Retina (tissue), 1 donor: ENCODE measurements around the gene TMEM60.
"Not testable (repeated sequence)": the region's sequence is repeated elsewhere in the genome, so short reads cannot be mapped to it uniquely, and the experiment has no call there.

Experiments
- DNase-seq: peaks from one replicate; pipeline ENCODE4 v3.0.0-alpha.2; 2016

TMEM60 gene

DNA sequence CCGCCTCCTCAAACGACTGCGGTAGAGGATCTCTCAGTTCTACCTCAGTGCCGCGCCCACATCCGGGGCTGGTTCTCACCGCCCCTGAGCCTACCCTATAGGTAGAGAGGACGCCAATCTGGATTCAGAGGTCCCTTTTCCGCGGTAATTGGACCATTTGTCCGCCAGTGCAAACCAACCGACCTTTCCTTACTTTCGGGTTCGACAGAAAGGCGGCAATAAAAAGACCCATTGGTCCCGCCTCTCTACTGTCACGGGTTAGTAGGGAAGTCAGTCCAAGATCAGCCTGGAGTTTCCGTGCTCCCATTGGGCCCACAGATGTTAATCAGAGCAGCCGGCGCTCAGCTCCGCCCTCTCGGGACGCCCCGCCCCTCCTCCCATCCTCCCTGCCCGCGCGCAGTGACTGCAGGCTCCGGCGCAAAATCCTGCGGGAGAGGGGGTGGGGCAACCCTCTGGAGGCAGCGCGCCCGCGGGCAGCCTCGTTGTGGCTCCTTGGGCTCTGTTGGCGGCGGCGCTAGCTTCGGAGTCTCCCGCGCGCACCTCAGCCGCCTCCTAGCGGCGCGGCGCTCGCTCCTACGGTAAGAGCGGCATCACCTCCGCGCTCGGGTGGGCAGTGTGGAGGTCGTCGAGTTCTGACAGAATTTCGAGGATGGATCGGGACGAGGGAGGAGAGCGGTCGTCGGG, at the start of gene TMEM60, which contains the start of gene PHTF2:
TMEM60 (minus strand) TSS at position 41 of the 684 bp plus-strand sequence. CDS start 4,061 bp downstream, outside the sequence.
PHTF2 (plus strand) TSS at position 380 of the 684 bp plus-strand sequence.
- DNase-seq, result peak; percentile 99

GRCh38 chr7:77846317-77847092, 48.3 kb upstream of the TMEM60 start:
- DNase-seq, result no peak

GRCh38 chr7:77843194-77843593, 45.0 kb upstream of the TMEM60 start:
- no peak for DNase-seq

- no peak for DNase-seq
Measured at GRCh38 chr7:77839919-77840318, 41.7 kb upstream of the TMEM60 start.

- no peak for DNase-seq
Measured at GRCh38 chr7:77838929-77839491, 40.8 kb upstream of the TMEM60 start.

GRCh38 chr7:77837966-77838365, 39.7 kb upstream of the TMEM60 start:
- DNase-seq, result no peak

DNA sequence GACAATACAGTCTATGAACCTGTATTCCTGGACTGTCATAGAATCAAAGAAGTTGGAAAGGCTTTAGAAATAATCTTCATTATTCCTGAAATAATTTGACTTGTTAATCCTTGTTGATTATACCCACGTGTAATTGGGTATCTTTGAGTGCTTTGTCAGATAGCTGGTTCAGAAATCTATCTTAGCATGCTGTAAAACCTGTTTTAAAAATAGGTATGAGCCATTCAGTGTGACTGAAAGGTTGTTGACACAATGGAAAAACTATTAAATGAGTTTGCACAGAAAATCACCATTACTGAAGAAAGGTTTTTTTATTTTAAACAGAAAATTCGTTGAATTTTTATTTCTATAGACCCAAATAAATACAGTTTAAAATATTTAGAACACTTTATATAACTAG, 39.0 kb upstream of the TMEM60 start:
- no peak for DNase-seq

- DNase-seq, result not testable (repeated sequence)
Measured at GRCh38 chr7:77836425-77836824, 38.2 kb upstream of the TMEM60 start.

DNA sequence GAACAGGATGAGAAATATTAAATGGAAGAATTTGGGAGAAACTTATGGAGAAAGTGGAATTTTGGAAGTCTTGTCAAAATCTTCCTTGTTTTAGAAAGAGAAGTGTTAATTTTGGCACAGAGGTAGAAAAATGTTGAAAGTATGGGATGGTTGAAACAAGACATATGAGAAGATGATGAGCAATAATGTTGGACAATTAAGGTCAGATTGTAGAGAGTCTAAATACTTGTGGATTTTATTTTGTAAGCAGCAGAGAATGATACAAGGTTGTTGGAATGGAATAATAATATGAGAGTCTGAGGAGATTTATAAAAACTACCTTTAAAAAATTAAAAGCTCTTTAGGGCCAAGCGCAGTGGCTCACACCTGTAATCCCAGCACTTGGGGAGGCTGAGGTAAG, 34.9 kb upstream of the TMEM60 start:
- DNase-seq, result no peak

DNA sequence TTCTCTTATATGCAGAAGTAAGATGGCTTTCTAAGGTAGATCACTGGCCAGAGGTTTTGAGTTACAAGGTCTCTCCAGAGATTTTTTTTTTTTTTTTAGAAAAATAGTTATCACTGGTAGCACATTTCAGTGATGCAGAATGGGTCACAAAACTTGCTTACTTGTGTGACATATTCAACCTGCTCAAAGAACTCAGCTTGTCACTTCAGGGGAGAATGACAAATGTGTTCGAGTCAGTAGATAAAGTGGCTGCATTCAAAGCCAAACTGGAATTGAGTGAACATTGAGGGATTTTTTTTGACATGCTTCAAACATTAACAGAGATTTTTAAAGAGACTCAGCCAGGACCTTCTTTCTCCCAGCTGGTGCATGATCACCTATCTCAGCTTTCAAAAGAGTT, 33.7 kb upstream of the TMEM60 start:
- DNase-seq, result no peak

DNA sequence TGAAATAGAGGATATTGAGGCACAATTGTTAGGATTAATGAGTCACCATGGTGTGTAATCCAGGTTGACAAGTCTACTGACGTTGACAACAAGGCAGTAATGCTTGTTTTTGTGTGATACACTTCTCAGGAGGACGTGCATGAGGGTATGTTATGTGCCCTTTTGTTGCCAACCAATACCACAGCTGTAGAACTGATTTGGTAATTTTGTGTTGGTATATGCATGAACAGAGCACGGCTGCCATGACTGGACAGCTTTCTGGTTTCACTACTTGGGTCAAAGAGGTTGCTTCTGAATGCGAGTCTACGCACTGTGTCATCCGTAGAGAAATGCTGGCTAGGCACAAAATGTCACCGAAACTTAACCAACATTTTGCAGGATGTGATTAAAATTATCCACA, 33.2 kb upstream of the TMEM60 start:
- DNase-seq, result no peak

GRCh38 chr7:77830649-77831355, 32.6 kb upstream of the TMEM60 start:
- DNase-seq, result peak; percentile 4

- no peak for DNase-seq
Measured at GRCh38 chr7:77827999-77828398, 29.8 kb upstream of the TMEM60 start.

- DNase-seq, result no peak
Measured at GRCh38 chr7:77826300-77826699, 28.1 kb upstream of the TMEM60 start.

DNA sequence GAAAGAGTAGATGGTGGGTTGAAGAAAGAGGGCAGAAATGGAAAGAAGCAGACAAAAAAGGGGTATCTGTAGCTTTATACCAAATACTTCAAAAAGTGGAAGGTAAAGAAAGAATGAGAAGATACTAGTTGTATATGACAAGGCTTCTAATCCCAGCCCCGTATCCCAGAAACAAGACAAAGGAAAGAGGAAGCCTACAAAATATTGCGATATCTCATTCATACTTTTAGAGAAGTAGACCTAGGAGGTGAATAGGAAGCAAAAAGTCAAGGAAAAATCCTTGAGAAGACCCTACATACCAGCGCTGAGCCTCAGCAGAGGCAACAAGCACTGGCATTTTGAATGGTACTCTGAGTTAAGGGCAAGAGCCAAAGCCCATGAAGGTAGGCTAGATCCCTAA, 26.9 kb upstream of the TMEM60 start:
- DNase-seq, result no peak

GRCh38 chr7:77824636-77825035, 26.4 kb upstream of the TMEM60 start:
- no peak for DNase-seq

DNA sequence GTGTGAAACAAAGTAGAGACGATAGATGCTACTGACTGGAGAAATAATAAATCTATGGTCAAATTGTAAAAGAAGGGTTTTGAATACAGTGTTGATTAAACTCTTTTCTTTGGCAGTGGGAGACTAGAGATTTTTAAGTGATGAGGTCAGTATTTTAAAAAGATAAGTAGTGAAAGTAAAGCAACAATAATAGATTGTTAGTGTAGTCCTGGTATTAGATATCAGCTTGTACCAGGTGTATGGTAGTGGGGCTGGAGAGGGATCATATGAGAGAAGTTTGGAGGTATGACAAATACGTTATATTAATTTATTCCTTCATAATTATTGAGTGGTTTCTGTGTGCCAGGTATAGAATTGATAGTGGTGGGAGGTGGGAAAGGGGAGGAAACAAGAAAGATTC, 25.6 kb upstream of the TMEM60 start:
- DNase-seq, result no peak

DNA sequence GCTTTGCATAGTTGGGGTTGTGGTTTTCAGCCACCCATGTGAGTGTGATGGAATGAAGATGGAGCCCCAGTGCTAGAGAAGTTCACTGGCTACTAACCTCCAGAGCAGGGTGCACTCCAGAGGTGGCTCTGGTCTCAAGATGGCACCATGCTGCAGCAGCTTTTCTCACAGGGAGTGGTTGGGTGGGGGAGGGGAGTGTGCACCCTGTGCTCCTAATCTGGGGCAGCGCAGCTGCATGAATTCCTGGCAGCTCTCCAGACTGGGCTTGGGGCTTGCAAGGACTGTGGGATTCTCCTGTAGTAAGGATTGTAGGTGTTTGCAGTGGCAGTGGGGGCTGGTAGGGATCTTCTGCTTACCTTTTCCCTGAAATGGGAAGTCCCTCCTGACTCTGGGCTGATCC, 24.0 kb upstream of the TMEM60 start:
- no peak for DNase-seq

GRCh38 chr7:77820967-77821366, 22.7 kb upstream of the TMEM60 start:
- no peak for DNase-seq

DNA sequence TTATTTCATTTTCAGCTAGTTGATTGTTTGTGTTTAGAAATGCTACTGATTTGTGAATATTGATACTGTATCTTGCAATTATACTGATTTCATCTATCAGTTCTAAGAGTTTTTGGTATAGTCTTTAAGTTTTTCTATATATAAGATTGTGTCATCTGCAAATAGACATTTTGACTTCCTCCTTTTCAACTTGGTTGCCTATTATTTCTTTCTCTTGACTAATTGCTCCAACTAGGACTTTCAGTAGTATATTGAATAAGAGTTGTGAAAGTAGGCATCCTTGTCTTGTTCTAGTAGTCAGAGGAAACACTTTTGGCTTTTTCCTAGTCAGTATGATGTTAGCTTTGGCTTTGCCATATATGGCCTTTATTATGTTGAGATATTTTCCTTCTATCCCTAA, 20.8 kb upstream of the TMEM60 start:
- no peak for DNase-seq

- DNase-seq, result no peak
Measured at GRCh38 chr7:77813180-77813579, 14.9 kb upstream of the TMEM60 start.

DNA sequence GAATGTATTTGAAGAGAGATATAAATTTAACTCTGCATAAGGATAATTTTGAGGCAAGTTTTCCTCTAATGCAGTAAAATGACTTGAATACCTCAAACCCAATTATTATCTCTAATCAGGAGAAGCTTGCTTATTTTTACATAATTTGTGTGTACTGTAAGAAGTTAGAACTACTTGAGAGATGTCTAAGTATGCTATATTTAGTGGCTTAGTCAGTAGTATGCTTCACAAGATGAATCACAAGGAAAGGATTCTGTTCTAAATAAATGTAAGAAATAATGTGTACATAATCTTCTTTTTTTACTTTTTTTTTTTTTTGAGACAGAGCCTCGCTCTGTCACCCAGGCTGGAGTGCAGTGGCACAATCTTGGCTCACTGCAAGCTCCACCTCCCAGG, 14.1 kb upstream of the TMEM60 start:
- no peak for DNase-seq

DNA sequence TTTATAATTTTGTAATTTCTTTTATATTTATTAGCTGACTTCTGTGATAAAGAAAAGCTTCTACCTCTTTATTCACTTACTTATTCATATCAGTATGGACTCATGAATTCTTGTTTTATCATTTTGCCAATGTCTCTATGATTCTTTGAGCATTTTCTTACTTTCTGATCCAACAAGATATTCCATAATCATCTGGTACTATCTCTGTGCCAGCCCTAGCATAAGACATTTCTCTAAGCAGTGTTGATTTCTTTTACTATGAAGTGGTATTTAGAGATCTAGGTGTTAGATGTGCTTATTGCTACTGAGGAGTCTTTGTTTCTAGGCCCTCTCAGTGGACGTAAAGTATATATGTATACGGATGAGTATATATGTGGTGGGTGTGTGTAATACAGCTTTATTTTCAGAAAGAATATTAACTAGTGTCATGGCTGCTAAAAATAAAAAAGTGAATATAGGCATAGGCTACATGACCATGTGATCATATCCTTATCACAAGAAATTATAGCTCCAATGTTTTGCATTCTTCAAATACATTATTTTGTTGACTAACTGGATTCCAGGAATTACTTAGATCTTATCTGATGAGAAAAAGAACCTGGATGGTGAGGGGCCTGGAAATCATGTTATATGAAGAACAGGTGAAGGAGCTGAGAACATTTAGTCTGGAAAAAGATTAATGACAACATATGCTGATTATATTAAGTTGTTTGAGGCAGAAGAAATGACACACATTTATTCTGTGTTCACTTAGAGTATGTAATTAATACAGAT, 13.5 kb upstream of the TMEM60 start:
- no peak for DNase-seq
